GM23248 (cell line): Measurements from ENCODE around the gene CDKN3. TPM values are rescaled to one million over a fixed set of nuclear protein-coding genes. Genes with fewer than 3 reads are reported as not detected.

Experiments
- DNase-seq: peaks from one replicate; pipeline ENCODE4 v3.0.0-alpha.2; 2015
- H2AFZ ChIP-seq: fragments of 200-600 bp; sonication (generic); 2 replicates; pipeline ENCODE4 v1.6.1; 2016; ENCODE audit warnings: antibody characterized with exemption
- H3F3A ChIP-seq: fragments of 200-600 bp; sonication (generic); 2 replicates; pipeline ENCODE4 v1.6.1; 2016; ENCODE audit warnings: mild to moderate bottlenecking, antibody characterized with exemption, mixed run types; ENCODE audit not compliant: insufficient read depth
- H3K27ac ChIP-seq: fragments of 200-600 bp; sonication (generic); 2 replicates; pipeline ENCODE4 v1.5.1; 2016; ENCODE audit warnings: mild to moderate bottlenecking
- H3K27me3 ChIP-seq: fragments of 200-600 bp; sonication (generic); replicated peaks from 2 replicates; pipeline ENCODE4 v1.6.1; 2016; ENCODE audit warnings: mild to moderate bottlenecking; ENCODE audit not compliant: insufficient read depth
- H3K36me3 ChIP-seq: fragments of 200-600 bp; sonication (generic); 2 replicates; pipeline ENCODE4 v1.6.1; 2016; ENCODE audit warnings: low read depth, mild to moderate bottlenecking
- H3K4me1 ChIP-seq: fragments of 200-600 bp; sonication (generic); 2 replicates; pipeline ENCODE4 v1.6.1; 2016; ENCODE audit warnings: mild to moderate bottlenecking; ENCODE audit not compliant: insufficient read depth
- H3K4me2 ChIP-seq: fragments of 200-600 bp; sonication (generic); one replicate; pipeline ENCODE4 v1.6.1; 2016; ENCODE audit warnings: mild to moderate bottlenecking; ENCODE audit not compliant: unreplicated experiment
- H3K4me3 ChIP-seq: fragments of 200-600 bp; sonication (generic); 2 replicates; pipeline ENCODE4 v1.5.1; 2016; ENCODE audit warnings: mild to moderate bottlenecking
- H3K79me2 ChIP-seq: fragments of 200-600 bp; sonication (generic); 2 replicates; pipeline ENCODE4 v1.6.1; 2016; ENCODE audit warnings: mild to moderate bottlenecking; ENCODE audit not compliant: insufficient read depth
- H3K9ac ChIP-seq: fragments of 200-600 bp; sonication (generic); 2 replicates; pipeline ENCODE4 v1.6.1; 2016; ENCODE audit warnings: mild to moderate bottlenecking
- H3K9me2 ChIP-seq: fragments of 200-600 bp; sonication (generic); 2 replicates; pipeline ENCODE4 v1.6.1; 2016; ENCODE audit warnings: mixed run types, mild to moderate bottlenecking, moderate library complexity; ENCODE audit not compliant: insufficient read depth
- H3K9me3 ChIP-seq: fragments of 200-600 bp; sonication (generic); one replicate; pipeline ENCODE4 v1.6.1; 2017; ENCODE audit warnings: low read depth
- H4K20me1 ChIP-seq: fragments of 200-600 bp; sonication (generic); 2 replicates; pipeline ENCODE4 v1.6.0; 2016; ENCODE audit not compliant: insufficient read depth
- EZH2 ChIP-seq: fragments of 200-600 bp; sonication (generic); IDR thresholded peaks from 2 replicates; pipeline ENCODE4 v1.6.1; 2018; ENCODE audit warnings: antibody characterized with exemption, mild to moderate bottlenecking; ENCODE audit not compliant: insufficient read depth, poor library complexity, severe bottlenecking
- EZH2phosphoT487 ChIP-seq: fragments of 200-600 bp; sonication (generic); IDR thresholded peaks from 2 replicates; pipeline ENCODE4 v1.6.1; 2018; ENCODE audit warnings: antibody characterized with exemption, moderate library complexity, mild to moderate bottlenecking, low read depth; ENCODE audit not compliant: insufficient read depth
- in situ Hi-C: fragments of 300-500 bp; cut with MboI; formaldehyde crosslinking; loops from 2 replicates; pipeline ENCODE4 v1.15.0; 2020
- polyA plus RNA-seq: library from polyadenylated mRNA; unstranded; fragments of >200 nt; fragmentation: Nextera tagmentation; extraction: Ambion mirVana; gene quantifications from 2 replicates; pipeline ENCODE4 v1.2.1, GENCODE V29; 2016
- total RNA-seq: library from RNA; depleted of rRNA; stranded (reverse); fragments of >200 nt; shearing (Covaris generic); gene quantifications from 2 replicates; pipeline ENCODE4 v1.2.3, GENCODE V29; 2014; rRNA removed

The CDKN3 gene
- total and polyA plus RNA-seq, 2 experiments from 2014 or later, result 20.1 to 41.8 TPM

GRCh38 chr14:54467280-54467679 is 70.5 kb downstream of the CDKN3 start:
- no peaks in the 10 kb centered on the region for H3K9me2 ChIP-seq
- H3K4me3 ChIP-seq, result no peak overlapping the region
- H3K27me3 ChIP-seq, result no peaks in the 10 kb centered on the region
- H3F3A ChIP-seq, result no peaks in the 10 kb centered on the region
- no peaks in the 10 kb centered on the region for H3K79me2 ChIP-seq
- no peak for TF ChIP-seq EZH2
- no peak for TF ChIP-seq EZH2phosphoT487
- no peaks in the 10 kb centered on the region for H3K9me3 ChIP-seq
- H3K4me1 ChIP-seq, result no peaks in the 10 kb centered on the region
- no peaks in the 10 kb centered on the region for H3K36me3 ChIP-seq
- no peak overlapping the region for H3K4me2 ChIP-seq
- in situ Hi-C loops, result no loop called here
- H2AFZ ChIP-seq, result no peak overlapping the region
- DNase-seq, result no peak
- H4K20me1 ChIP-seq, result no peaks in the 10 kb centered on the region
- H3K27ac ChIP-seq, result no peak overlapping the region
- no peak overlapping the region for H3K9ac ChIP-seq

Other genes starting within 250 kb of the CDKN3 start
- gene CNIH1, start 44.4 kb downstream of the CDKN3 start, total RNA-seq, result 208 and 315 TPM in 2 replicates
- gene CNIH1, start 44.4 kb downstream of the CDKN3 start, polyA plus RNA-seq, result 259 and 275 TPM in 2 replicates
- gene GMFB, start 92.0 kb downstream of the CDKN3 start, total RNA-seq, result 110 and 286 TPM in 2 replicates
- gene GMFB, start 92.0 kb downstream of the CDKN3 start, polyA plus RNA-seq, result 74.9 and 76.8 TPM in 2 replicates
- gene CGRRF1, start 112.9 kb downstream of the CDKN3 start, total RNA-seq, result 15.0 and 15.4 TPM in 2 replicates
- 26.6 and 27.1 TPM in 2 replicates for gene CGRRF1, start 112.9 kb downstream of the CDKN3 start, polyA plus RNA-seq
- 33.0 and 34.4 TPM in 2 replicates for gene SAMD4A, start 170.1 kb downstream of the CDKN3 start, total RNA-seq
- 6.5 and 7.2 TPM in 2 replicates for gene SAMD4A, start 170.1 kb downstream of the CDKN3 start, polyA plus RNA-seq